ENCODE data around the gene PRCC. TPM values are rescaled to one million over a fixed set of nuclear protein-coding genes. Genes with fewer than 3 reads are reported as not detected.
A peak's percentile ranks its signal among the peaks of the same experiment; 100 is the strongest.

PRCC gene
- total RNA-seq, 1 donor from 2014 or later = 56.0 TPM

- H3K4me3 ChIP-seq (ENCODE audit: low read depth, low read length) = peak overlapping the region; percentile 96
- DNase-seq (ENCODE audit: low read depth) = no peak
- TF ChIP-seq CTCF (IDR thresholded peaks at IDR 0.05; ENCODE audit: insufficient read depth, low read length, poor library complexity, severe bottlenecking) = no peak
- H3K27me3 ChIP-seq (ENCODE audit: control insufficient read depth, insufficient read depth, low read length) = no peaks in the 10 kb centered on the region
- no peaks in the 10 kb centered on the region for H3K36me3 ChIP-seq (ENCODE audit: control insufficient read depth, insufficient read depth, low read length)
Measured at GRCh38 chr1:156750191-156750672, 17.1 kb upstream of the PRCC start.

GRCh38 chr1:156750711-156751450, 16.5 kb upstream of the PRCC start:
- DNase-seq (ENCODE audit: low read depth) = no peak
- Histone ChIP-seq H3K36me3 (ENCODE audit: control insufficient read depth, insufficient read depth, low read length) (no peaks in the 10 kb centered on the region), H3K4me3 (ENCODE audit: low read depth, low read length) (peak overlapping the region; percentile 96), H3K27me3 (ENCODE audit: control insufficient read depth, insufficient read depth, low read length) (no peaks in the 10 kb centered on the region)
- TF ChIP-seq CTCF (IDR thresholded peaks at IDR 0.05; ENCODE audit: insufficient read depth, low read length, poor library complexity, severe bottlenecking) = no peak

GRCh38 chr1:156751451-156751756, 15.9 kb upstream of the PRCC start, which contains the start of gene HDGF:
Gene HDGF, minus strand, starts transcription at chr1:156751675. Its CDS starts 246 bp downstream, at chr1:156751429.
- Histone ChIP-seq H3K4me3 (ENCODE audit: low read depth, low read length) (peak within 1 kb of the TSS; percentile 96), H3K27me3 (ENCODE audit: control insufficient read depth, insufficient read depth, low read length) (no peaks in the 10 kb centered on the region), H3K36me3 (ENCODE audit: control insufficient read depth, insufficient read depth, low read length) (no peaks in the 10 kb centered on the region)
- no peak for TF ChIP-seq CTCF (IDR thresholded peaks at IDR 0.05; ENCODE audit: insufficient read depth, low read length, poor library complexity, severe bottlenecking)
- DNase-seq (ENCODE audit: low read depth) = no peak

- no peaks in the 10 kb centered on the region for H3K36me3 ChIP-seq (ENCODE audit: control insufficient read depth, insufficient read depth, low read length)
- no peak for TF ChIP-seq CTCF (IDR thresholded peaks at IDR 0.05; ENCODE audit: insufficient read depth, low read length, poor library complexity, severe bottlenecking)
- H3K4me3 ChIP-seq (ENCODE audit: low read depth, low read length) = peak overlapping the region; percentile 96
- H3K27me3 ChIP-seq (ENCODE audit: control insufficient read depth, insufficient read depth, low read length) = no peaks in the 10 kb centered on the region
- DNase-seq (ENCODE audit: low read depth) = peak; percentile 64
Measured at GRCh38 chr1:156751757-156752481, 15.4 kb upstream of the PRCC start.

GRCh38 chr1:156752843-156753482, 14.4 kb upstream of the PRCC start:
- Histone ChIP-seq H3K4me3 (ENCODE audit: low read depth, low read length) (no peak overlapping the region), H3K27me3 (ENCODE audit: control insufficient read depth, insufficient read depth, low read length) (no peaks in the 10 kb centered on the region), H3K36me3 (ENCODE audit: control insufficient read depth, insufficient read depth, low read length) (no peaks in the 10 kb centered on the region)
- DNase-seq (ENCODE audit: low read depth) = no peak
- TF ChIP-seq CTCF (IDR thresholded peaks at IDR 0.05; ENCODE audit: insufficient read depth, low read length, poor library complexity, severe bottlenecking) = no peak
